ENCODE results near the gene SLC2A10.

The SLC2A10 gene

DNA sequence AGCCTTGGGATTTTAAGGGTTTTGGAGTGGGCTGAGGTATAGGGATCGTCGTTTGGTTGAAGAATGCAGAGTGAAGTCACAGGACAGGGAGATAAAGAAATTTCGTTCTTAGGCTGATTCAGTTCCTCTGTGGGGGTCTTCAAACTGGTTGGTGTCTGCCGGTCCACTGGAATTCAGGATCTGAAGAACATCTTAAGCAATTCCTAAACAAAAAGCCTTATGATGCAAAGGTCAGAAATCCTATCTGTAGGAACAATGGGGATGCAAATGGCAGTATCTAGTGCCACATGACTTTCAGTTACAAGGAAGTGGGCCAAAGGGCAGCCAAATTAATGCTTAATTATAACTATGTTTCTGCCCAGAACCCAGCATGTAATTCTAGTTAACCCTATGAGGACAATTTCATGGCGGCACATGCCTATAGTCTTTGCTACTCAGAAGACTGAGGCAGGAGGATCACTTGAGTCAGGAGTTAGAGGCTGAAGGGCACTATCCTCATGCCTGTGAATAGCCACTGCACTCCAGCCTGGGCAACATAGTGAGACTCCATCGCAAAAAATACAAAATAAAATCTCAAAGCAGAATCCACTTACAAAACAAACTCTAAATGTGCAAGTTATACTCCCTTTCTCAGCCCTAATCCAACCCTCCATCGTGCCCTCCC, 4.6 kb upstream of the SLC2A10 start:
- no peak for DNase-seq

- DNase-seq = no peak
Measured at GRCh38 chr20:46705378-46705729, 4.1 kb upstream of the SLC2A10 start.

DNA sequence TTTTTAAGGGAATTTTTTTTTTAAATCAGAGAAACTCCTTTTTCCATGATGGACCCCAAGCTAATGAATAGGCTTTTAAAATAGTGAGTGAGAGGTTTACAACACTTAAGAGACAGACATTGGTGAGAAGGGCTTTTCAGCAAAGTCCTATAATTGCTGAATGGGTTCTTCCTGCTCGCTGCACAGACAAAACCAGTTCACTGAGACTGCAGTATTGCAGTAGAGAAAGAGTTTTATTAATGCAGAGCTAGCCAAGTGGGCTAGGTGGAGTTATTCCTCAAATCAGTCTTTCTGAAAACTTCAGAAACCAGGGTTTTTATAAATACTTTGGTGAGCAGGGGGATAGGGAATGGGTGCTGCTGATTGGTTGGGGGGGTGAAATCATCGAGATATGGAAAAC, 3.2 kb upstream of the SLC2A10 start:
- no peak for DNase-seq

- DNase-seq = no peak
Measured at GRCh38 chr20:46708172-46708860, 1.1 kb upstream of the SLC2A10 start.

DNA sequence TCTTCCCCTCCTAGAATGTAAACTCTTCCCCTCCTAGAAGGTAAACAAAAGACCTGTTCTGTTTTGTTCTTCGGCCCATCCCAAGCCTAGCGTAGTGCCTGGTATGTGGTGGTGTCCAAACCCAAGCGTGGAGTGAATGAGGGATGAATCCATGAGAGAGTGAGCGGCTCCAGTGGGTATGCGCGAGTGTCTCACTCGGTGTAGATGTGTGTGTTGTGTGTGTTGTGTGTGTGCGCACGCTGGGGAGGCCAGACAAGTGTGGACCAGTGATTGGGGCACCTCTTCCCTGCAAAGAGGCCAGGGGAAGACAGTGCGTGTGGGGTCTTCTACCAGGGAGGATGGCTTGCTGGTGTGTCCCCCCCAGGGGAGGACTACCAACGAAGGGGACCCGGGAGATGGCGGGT, 392 bp upstream of the SLC2A10 start:
- DNase-seq = no peak

GRCh38 chr20:46710153-46710913, 884 bp downstream of the SLC2A10 start:
- DNase-seq = no peak

DNA sequence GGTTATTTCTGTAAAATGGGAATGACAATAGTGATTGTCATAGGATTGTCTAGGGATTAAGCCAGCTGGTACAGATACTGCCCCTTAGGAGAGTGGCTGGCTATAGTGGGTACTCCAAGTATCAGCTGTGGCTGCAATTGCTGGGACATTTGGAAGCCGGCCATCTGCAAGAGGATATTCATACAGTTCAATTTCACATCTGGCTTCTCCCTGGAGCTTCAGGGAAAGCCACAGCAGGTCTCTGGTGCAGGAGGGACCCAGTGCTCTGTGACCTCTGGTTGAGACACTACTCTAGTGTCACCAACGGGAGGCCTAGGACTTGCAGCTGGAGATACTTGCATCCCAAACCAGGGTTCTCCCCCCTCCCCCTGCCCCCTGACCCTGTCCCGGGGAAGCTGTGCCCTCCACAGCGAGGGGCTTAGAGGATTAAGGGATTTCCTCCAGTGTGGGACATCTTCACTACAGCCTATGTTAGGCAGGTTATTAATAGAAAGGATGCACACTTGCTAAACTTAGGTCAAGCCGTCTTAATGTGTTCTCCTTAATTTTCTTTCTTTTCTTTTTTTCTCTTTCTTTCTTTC, 2.7 kb downstream of the SLC2A10 start:
- no peak for DNase-seq

DNA sequence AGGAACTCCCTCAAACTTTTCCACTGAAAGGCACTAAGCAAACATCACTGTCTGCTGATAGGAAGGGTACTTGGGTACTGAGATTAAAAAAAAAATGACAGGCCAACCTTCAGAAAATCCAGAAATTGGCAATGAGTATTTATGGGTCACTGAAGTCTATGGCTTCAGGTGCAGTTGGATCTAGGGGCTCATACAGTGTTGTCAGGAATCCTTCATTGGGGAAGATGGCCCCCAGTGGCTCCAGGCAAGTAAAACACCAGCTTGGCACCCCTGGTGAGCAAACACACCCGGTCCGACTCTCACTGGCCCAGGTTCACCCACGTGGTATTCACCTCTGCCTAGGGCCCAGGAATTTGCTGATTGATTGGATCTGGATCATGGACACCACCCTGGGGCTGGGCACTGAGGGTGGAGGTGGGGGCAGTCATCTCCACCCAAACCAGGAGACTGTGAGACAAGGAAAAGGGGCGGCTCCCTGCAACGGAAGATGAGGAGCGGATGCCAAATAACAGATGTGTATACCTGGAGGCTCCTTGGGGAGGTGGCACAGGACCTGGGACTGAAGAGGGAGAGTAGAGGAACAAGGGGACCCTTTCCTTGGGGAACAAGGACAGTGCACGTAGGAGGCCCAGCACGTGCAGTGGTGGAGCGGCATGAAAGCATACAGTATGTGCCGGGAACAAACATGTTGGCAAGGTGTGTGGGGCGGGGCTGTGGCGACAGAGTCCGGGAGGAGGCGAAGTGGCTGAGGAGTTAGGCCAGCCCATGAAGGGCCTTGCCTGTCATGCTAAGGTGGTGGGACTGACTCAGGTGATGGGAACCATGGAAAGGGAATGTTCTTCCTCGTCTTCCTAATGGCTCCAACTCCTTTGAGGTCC, 4.7 kb downstream of the SLC2A10 start:
- DNase-seq = no peak

GRCh38 chr20:46715292-46715756, 5.9 kb downstream of the SLC2A10 start:
- no peak for DNase-seq

GRCh38 chr20:46717818-46718541, 8.5 kb downstream of the SLC2A10 start:
- no peak for DNase-seq

DNA sequence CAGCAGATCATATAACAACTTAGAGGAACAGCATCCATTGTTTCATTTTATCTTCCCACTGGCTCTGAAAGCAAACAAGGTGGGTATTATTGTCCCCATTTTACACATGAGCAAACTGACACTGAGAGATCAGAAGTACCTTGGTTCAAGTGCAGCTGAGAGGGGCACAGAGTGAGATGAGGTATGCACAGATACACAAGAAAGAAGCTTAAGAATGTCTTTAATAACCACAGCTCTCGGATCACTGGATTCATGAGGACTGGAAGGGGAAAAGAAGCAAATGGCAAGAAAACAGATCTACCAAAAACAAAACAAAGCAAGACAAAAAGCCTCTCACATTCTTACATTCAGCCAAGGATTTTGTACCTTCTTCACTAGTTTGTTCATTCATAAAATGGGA, 10.6 kb downstream of the SLC2A10 start:
- DNase-seq = no peak

DNA sequence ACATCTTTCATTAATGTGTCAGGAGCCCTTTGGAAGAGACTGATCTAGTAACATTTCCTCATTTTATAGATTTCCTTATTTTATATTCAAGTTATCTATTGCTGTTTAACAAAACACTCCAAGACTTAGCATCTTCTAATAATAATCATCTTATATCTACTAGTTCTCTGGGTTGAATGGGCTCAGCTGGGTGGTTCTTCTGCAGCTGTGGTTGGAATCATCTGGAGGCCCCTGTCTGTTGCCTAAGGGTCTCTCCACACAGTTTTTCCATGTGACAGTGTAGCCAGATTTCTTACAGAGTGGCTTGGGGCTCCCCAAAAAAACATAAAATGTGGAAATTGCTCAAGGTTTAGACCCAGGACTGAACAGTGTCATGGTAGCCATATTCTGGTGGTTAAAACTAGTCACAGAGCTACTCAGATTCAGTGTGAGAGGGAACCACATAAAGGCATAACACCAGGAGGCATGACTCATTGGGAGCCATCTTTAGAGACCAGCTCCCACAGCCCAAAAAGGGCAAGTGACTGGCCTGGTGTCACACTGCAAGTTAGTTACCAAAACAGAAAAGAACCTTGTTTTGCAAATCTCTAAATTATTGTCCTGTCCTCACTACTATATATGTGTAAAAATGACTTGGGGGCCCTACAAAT, 11.5 kb downstream of the SLC2A10 start:
- DNase-seq = no peak

GRCh38 chr20:46721476-46721875, 12.0 kb downstream of the SLC2A10 start:
- no peak for DNase-seq

- no peak for DNase-seq
Measured at GRCh38 chr20:46722450-46722849, 13.0 kb downstream of the SLC2A10 start.

DNA sequence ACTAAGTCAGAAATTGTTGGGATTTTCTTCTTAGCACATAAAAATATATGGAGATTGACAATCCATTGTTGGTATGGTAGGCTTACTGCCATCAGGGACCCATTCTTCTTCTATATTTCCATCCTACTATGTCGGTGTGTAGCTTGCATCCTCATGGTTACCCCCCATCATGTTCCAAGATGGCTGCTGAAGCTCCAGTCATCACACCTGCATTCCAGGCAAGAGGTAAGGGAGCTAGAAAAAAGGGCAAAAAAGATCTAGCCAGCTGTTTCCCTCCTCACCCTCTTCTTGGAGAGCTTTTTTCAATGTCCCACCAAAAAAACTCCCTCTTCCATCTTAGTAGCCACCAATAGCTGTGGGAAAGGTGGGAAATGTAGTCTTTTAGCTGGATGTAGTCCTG, 13.6 kb downstream of the SLC2A10 start:
- no peak for DNase-seq

GRCh38 chr20:46724343-46724959, 15.0 kb downstream of the SLC2A10 start:
- DNase-seq = no peak

- no peak for DNase-seq
Measured at GRCh38 chr20:46725186-46726165, 16.0 kb downstream of the SLC2A10 start.

- DNase-seq = no peak
Measured at GRCh38 chr20:46731770-46732169, 22.3 kb downstream of the SLC2A10 start.

GRCh38 chr20:46735436-46735835, 26.0 kb downstream of the SLC2A10 start:
- DNase-seq = no peak

Measured in T-helper 2 cell (primary cell).